Trophoblast cell (in vitro differentiated cells and primary cell): ENCODE data around the gene BTNL3.

Experiments used
- DNase-seq, 2 donors: peaks; one replicate each; pipeline ENCODE4 v3.0.0-alpha.2; 2016
- H2AFZ ChIP-seq: 2 replicates; pipeline ENCODE4 v1.6.1; 2013; ENCODE audit warnings: low read length, moderate library complexity, mild to moderate bottlenecking; ENCODE audit not compliant: insufficient read depth, poor library complexity
- H2AK5ac ChIP-seq: 2 replicates; pipeline ENCODE4 v1.6.1; 2013; ENCODE audit warnings: mild to moderate bottlenecking, low read length
- H2BK120ac ChIP-seq: 2 replicates; pipeline ENCODE4 v1.6.1; 2013; ENCODE audit warnings: low read length, mild to moderate bottlenecking, moderate library complexity; ENCODE audit not compliant: insufficient read depth, poor library complexity
- H2BK12ac ChIP-seq: 2 replicates; pipeline ENCODE4 v1.6.1; 2013; ENCODE audit warnings: mild to moderate bottlenecking, low read length, moderate library complexity
- H2BK5ac ChIP-seq: 2 replicates; pipeline ENCODE4 v1.6.1; 2013; ENCODE audit warnings: low read length, low read depth, moderate library complexity, mild to moderate bottlenecking; ENCODE audit not compliant: poor library complexity
- H3K14ac ChIP-seq: 2 replicates; pipeline ENCODE4 v1.6.1; 2013; ENCODE audit warnings: mild to moderate bottlenecking, low read length
- H3K18ac ChIP-seq: 2 replicates; pipeline ENCODE4 v1.6.1; 2013; ENCODE audit warnings: mild to moderate bottlenecking, low read length
- H3K23ac ChIP-seq: 2 replicates; pipeline ENCODE4 v1.6.1; 2013; ENCODE audit warnings: low read length
- H3K27ac ChIP-seq: 2 replicates; pipeline ENCODE4 v1.5.1; 2013; ENCODE audit warnings: low read depth, mild to moderate bottlenecking, inconsistent platforms, low read length, moderate library complexity
- H3K27me3 ChIP-seq: 2 replicates; pipeline ENCODE4 v1.6.1; 2013; ENCODE audit warnings: inconsistent platforms, mild to moderate bottlenecking, low read length, moderate library complexity; ENCODE audit not compliant: insufficient read depth
- H3K36me3 ChIP-seq, 2 experiments: 1 replicate in 1 of 2; 2 replicates in 1 of 2; pipeline ENCODE4 v1.6.1; 2013; ENCODE audit warnings: low read length in 2 of 2, mild to moderate bottlenecking in 2 of 2, moderate library complexity in 1 of 2; ENCODE audit not compliant: insufficient read depth in 2 of 2, control insufficient read depth in 1 of 2
- H3K4ac ChIP-seq: 2 replicates; pipeline ENCODE4 v1.6.1; 2013; ENCODE audit warnings: low read depth, mild to moderate bottlenecking, low read length, moderate library complexity
- H3K4me1 ChIP-seq, 2 experiments: 1 replicate in 1 of 2; 2 replicates in 1 of 2; pipeline ENCODE4 v1.6.1; 2013; ENCODE audit warnings: low read length in 2 of 2, mild to moderate bottlenecking in 2 of 2, moderate library complexity in 1 of 2; ENCODE audit not compliant: insufficient read depth in 2 of 2, control insufficient read depth in 1 of 2
- H3K4me2 ChIP-seq: 2 replicates; pipeline ENCODE4 v1.6.1; 2013; ENCODE audit warnings: inconsistent platforms, mild to moderate bottlenecking, low read length, moderate library complexity
- H3K4me3 ChIP-seq: 2 replicates; pipeline ENCODE4 v1.5.1; 2013; ENCODE audit warnings: mild to moderate bottlenecking, low read depth, low read length, inconsistent platforms
- H3K79me1 ChIP-seq: one replicate; pipeline ENCODE4 v1.6.1; 2013; ENCODE audit warnings: low read length
- H3K79me2 ChIP-seq: 2 replicates; pipeline ENCODE4 v1.6.1; 2013; ENCODE audit warnings: low read length, mild to moderate bottlenecking; ENCODE audit not compliant: control insufficient read depth, insufficient read depth, poor library complexity
- H3K9ac ChIP-seq: 2 replicates; pipeline ENCODE4 v1.6.1; 2013; ENCODE audit warnings: mild to moderate bottlenecking, low read length
- H3K9me3 ChIP-seq: 2 replicates; pipeline ENCODE4 v1.6.1; 2013; ENCODE audit warnings: low read depth, mild to moderate bottlenecking, control low read depth, inconsistent platforms, low read length; ENCODE audit not compliant: insufficient read depth
- H4K12ac ChIP-seq: 2 replicates; pipeline ENCODE4 v1.6.1; 2013; ENCODE audit warnings: low read depth, mild to moderate bottlenecking, low read length, moderate library complexity
- H4K8ac ChIP-seq: 2 replicates; pipeline ENCODE4 v1.6.1; 2013; ENCODE audit warnings: low read depth, mild to moderate bottlenecking, low read length, moderate library complexity
- H4K91ac ChIP-seq: one replicate; pipeline ENCODE4 v1.6.1; 2013; ENCODE audit warnings: low read depth, mild to moderate bottlenecking, low read length, moderate library complexity
- WGBS: extraction: QIAGEN DNeasy Blood & Tissue Kit; methylation state at CpG from one replicate; pipeline ENCODE4 v1.1.7; 2013; ENCODE audit warnings: missing lambda C conversion rate; ENCODE audit not compliant: insufficient read length, insufficient coverage; ENCODE audit errors: extremely low coverage; 5-methylcytosine and 5-hydroxymethylcytosine counted together

BTNL3 gene

DNA sequence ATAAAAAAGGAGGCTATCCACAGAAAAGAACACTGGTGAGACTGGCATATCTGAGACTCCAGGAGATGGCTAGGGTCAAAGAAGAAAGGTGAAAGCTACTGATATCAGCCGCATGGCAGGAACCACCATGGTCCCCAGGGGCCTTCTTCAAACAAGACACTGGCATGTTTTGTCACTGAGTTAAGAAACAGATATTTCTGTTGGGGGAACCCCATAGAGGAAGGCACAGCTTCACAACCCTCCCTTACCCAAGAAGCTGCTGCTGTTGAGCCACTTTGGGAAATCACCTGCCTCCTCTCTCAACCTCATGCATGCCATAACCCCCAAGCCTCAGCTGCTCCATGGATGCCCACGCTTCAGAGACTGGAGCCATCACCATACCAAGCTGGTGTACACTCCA is 13.3 kb upstream of the BTNL3 start:
- H4K8ac ChIP-seq, result no peak overlapping the region
- no peak overlapping the region for H4K91ac ChIP-seq
- H3K36me3 ChIP-seq, result no peaks in the 10 kb centered on the region
- H2AFZ ChIP-seq, result no peak overlapping the region
- no CpG with 5 or more reads among the region's 2 CpGs for WGBS
- H3K27ac ChIP-seq, result no peak overlapping the region
- H3K79me1 ChIP-seq, result no peaks in the 10 kb centered on the region
- H3K14ac ChIP-seq, result no peak overlapping the region
- H3K27me3 ChIP-seq, result no peaks in the 10 kb centered on the region
- no peak overlapping the region for H4K12ac ChIP-seq
- H3K9ac ChIP-seq, result no peak overlapping the region
- H3K23ac ChIP-seq, result no peak overlapping the region
- H3K9me3 ChIP-seq, result peaks cover 5% of the 10 kb centered on the region
- H2BK12ac ChIP-seq, result no peak overlapping the region
- no peak overlapping the region for H3K18ac ChIP-seq
- no peak overlapping the region for H2AK5ac ChIP-seq
- H3K4me3 ChIP-seq, result no peak overlapping the region
- H2BK5ac ChIP-seq, result no peak overlapping the region
- DNase-seq, result no peak
- no peak overlapping the region for H2BK120ac ChIP-seq
- no peak overlapping the region for H3K4me2 ChIP-seq
- H3K79me2 ChIP-seq, result no peaks in the 10 kb centered on the region
- H3K4me1 ChIP-seq, result no peaks in the 10 kb centered on the region
- H3K4ac ChIP-seq, result no peak overlapping the region

- H3K4me1 ChIP-seq, result no peaks in the 10 kb centered on the region
- H3K23ac ChIP-seq, result no peak overlapping the region
- no peaks in the 10 kb centered on the region for H3K27me3 ChIP-seq
- H3K36me3 ChIP-seq, result no peaks in the 10 kb centered on the region
- no peak overlapping the region for H2AFZ ChIP-seq
- no peaks in the 10 kb centered on the region for H3K79me1 ChIP-seq
- H3K79me2 ChIP-seq, result no peaks in the 10 kb centered on the region
- no peak overlapping the region for H4K12ac ChIP-seq
- no peak overlapping the region for H4K91ac ChIP-seq
- no peak overlapping the region for H2AK5ac ChIP-seq
- H3K9me3 ChIP-seq, result peaks cover 3% of the 10 kb centered on the region
- H3K4me2 ChIP-seq, result no peak overlapping the region
- WGBS, result no CpG with 5 or more reads among the region's 6 CpGs
- H2BK12ac ChIP-seq, result no peak overlapping the region
- no peak overlapping the region for H3K14ac ChIP-seq
- H3K4me3 ChIP-seq, result no peak overlapping the region
- no peak overlapping the region for H2BK5ac ChIP-seq
- H3K4ac ChIP-seq, result no peak overlapping the region
- H3K9ac ChIP-seq, result no peak overlapping the region
- no peak overlapping the region for H3K27ac ChIP-seq
- no peak overlapping the region for H3K18ac ChIP-seq
- DNase-seq, result no peak
- no peak overlapping the region for H4K8ac ChIP-seq
- no peak overlapping the region for H2BK120ac ChIP-seq
Observed at GRCh38 chr5:180976518-180976917, 12.1 kb upstream of the BTNL3 start.

DNA sequence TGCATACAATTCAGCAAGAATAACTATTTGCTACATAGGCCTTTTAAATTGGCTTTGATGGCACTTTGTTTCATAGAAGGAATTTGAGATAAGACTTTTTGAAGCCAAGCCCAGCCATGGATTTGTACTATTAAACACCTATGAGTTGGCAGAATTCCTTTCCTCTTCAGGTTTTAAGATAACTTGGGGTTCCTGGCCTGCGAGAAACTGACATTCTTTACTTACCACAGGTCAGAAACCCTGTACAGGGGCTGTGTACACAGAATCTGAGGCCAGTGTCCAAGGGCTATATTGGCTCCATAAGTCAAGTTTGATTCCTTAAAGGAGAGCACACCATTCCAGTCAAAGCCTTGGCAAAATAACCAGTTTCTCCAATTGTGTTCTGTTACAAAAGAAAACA is 10.8 kb upstream of the BTNL3 start:
- H3K9me3 ChIP-seq, result peaks cover 3% of the 10 kb centered on the region
- H4K91ac ChIP-seq, result no peak overlapping the region
- H2BK120ac ChIP-seq, result no peak overlapping the region
- H3K14ac ChIP-seq, result no peak overlapping the region
- no peak overlapping the region for H2AK5ac ChIP-seq
- no peaks in the 10 kb centered on the region for H3K36me3 ChIP-seq
- H3K18ac ChIP-seq, result no peak overlapping the region
- H2BK5ac ChIP-seq, result no peak overlapping the region
- H3K79me1 ChIP-seq, result no peaks in the 10 kb centered on the region
- H3K4me2 ChIP-seq, result no peak overlapping the region
- H3K27ac ChIP-seq, result no peak overlapping the region
- no peak overlapping the region for H3K4me3 ChIP-seq
- H3K23ac ChIP-seq, result no peak overlapping the region
- no peaks in the 10 kb centered on the region for H3K4me1 ChIP-seq
- no peak overlapping the region for H2BK12ac ChIP-seq
- no peak overlapping the region for H3K4ac ChIP-seq
- H4K12ac ChIP-seq, result no peak overlapping the region
- no peak overlapping the region for H3K9ac ChIP-seq
- no peak overlapping the region for H4K8ac ChIP-seq
- no peak overlapping the region for H2AFZ ChIP-seq
- no CpG with 5 or more reads among the region's 1 CpG for WGBS
- no peaks in the 10 kb centered on the region for H3K79me2 ChIP-seq
- no peaks in the 10 kb centered on the region for H3K27me3 ChIP-seq
- no peak for DNase-seq

- Histone ChIP-seq H3K79me2 (no peaks in the 10 kb centered on the region), H4K8ac (no peak overlapping the region), H3K4me2 (no peak overlapping the region), H3K27me3 (no peaks in the 10 kb centered on the region), H3K4me3 (no peak overlapping the region), H3K9me3 (no peaks in the 10 kb centered on the region), H2BK120ac (no peak overlapping the region), H3K27ac (no peak overlapping the region), H3K36me3 (no peaks in the 10 kb centered on the region), H3K4me1 (no peaks in the 10 kb centered on the region), H2BK5ac (no peak overlapping the region), H4K91ac (no peak overlapping the region), H2AFZ (no peak overlapping the region), H4K12ac (no peak overlapping the region), H3K4ac (no peak overlapping the region), H3K79me1 (no peaks in the 10 kb centered on the region), H3K23ac (no peak overlapping the region), H3K18ac (no peak overlapping the region), H2AK5ac (no peak overlapping the region), H3K14ac (no peak overlapping the region), H3K9ac (no peak overlapping the region), H2BK12ac (no peak overlapping the region)
- no CpG with 5 or more reads among the region's 23 CpGs for WGBS
- no peak for DNase-seq
Observed at GRCh38 chr5:180982008-180982741, 6.5 kb upstream of the BTNL3 start.
